ENCODE data around the gene PAX5.

DNA sequence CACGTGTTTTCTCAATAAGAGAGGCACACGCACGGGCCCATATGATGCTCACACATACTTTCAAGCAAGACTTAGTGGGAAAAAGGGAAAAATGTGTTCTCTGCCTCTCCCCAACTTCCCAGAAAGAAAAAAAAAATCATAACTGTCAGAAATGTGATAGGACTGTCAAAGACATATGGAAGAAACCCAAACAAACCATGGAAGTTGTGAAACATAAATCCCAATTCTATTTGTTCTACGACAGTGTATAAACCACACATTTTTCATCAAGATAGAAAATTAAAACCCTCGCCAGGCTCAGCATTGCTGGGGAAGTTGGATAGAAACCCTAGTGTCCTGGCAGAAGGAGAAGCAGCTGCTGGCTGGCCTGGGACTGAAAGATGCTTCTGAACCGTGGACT lies 211.9 kb downstream of the PAX5 start:
- TF ChIP-seq GLI2 (tag by site-specific recombination; IDR thresholded peaks at IDR 0.05; ENCODE audit: borderline replicate concordance, low read depth) (no peak), YY1 (tag by site-specific recombination; IDR thresholded peaks at IDR 0.05) (no peak)
- TF ChIP-seq, protein P1, sequence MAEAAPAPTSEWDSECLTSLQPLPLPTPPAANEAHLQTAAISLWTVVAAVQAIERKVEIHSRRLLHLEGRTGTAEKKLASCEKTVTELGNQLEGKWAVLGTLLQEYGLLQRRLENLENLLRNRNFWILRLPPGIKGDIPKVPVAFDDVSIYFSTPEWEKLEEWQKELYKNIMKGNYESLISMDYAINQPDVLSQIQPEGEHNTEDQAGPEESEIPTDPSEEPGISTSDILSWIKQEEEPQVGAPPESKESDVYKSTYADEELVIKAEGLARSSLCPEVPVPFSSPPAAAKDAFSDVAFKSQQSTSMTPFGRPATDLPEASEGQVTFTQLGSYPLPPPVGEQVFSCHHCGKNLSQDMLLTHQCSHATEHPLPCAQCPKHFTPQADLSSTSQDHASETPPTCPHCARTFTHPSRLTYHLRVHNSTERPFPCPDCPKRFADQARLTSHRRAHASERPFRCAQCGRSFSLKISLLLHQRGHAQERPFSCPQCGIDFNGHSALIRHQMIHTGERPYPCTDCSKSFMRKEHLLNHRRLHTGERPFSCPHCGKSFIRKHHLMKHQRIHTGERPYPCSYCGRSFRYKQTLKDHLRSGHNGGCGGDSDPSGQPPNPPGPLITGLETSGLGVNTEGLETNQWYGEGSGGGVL (tag by site-specific recombination; IDR thresholded peaks at IDR 0.05): no peak

All from HEK293 (cell line).